Measurements from ENCODE around the gene OOSP4B.

DNA sequence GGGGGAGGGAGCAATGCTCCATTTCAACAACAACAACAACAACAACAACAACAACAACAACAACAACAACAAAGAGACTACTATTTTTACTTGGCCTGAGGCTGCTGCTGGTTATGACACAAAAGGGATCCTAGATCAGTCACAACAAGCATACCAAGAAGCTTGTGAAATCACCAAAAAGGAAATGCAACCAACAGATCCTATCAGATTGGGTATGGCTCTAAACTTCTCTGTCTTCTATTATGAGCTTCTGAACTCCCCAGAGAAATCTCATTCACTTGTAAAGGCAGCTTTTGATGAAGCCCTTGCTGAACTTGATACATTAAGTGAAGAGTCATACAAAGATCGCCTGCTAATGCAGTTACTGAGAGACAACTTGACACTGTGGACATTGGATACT lies 61.0 kb downstream of the OOSP4B start:
- TF ChIP-seq, protein P1, sequence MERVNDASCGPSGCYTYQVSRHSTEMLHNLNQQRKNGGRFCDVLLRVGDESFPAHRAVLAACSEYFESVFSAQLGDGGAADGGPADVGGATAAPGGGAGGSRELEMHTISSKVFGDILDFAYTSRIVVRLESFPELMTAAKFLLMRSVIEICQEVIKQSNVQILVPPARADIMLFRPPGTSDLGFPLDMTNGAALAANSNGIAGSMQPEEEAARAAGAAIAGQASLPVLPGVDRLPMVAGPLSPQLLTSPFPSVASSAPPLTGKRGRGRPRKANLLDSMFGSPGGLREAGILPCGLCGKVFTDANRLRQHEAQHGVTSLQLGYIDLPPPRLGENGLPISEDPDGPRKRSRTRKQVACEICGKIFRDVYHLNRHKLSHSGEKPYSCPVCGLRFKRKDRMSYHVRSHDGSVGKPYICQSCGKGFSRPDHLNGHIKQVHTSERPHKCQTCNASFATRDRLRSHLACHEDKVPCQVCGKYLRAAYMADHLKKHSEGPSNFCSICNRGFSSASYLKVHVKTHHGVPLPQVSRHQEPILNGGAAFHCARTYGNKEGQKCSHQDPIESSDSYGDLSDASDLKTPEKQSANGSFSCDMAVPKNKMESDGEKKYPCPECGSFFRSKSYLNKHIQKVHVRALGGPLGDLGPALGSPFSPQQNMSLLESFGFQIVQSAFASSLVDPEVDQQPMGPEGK (CRISPR knock-in tag; IDR thresholded peaks at IDR 0.05; ENCODE audit: borderline replicate concordance) = no peak
- TF ChIP-seq ZFP30 (CRISPR knock-in tag; IDR thresholded peaks at IDR 0.05) (no peak), CREB5 (CRISPR knock-in tag; IDR thresholded peaks at IDR 0.05; ENCODE audit: low read depth) (no peak), RARB (CRISPR knock-in tag; IDR thresholded peaks at IDR 0.05) (no peak), ARNTL (CRISPR knock-in tag; IDR thresholded peaks at IDR 0.05; ENCODE audit: borderline replicate concordance, low read depth) (no peak), GLIS3 (CRISPR knock-in tag; IDR thresholded peaks at IDR 0.05) (no peak), ESRRG (CRISPR knock-in tag; IDR thresholded peaks at IDR 0.05) (no peak), TCF4 (CRISPR knock-in tag; IDR thresholded peaks at IDR 0.05; ENCODE audit: borderline replicate concordance) (no peak)
- TF ChIP-seq, protein P2, sequence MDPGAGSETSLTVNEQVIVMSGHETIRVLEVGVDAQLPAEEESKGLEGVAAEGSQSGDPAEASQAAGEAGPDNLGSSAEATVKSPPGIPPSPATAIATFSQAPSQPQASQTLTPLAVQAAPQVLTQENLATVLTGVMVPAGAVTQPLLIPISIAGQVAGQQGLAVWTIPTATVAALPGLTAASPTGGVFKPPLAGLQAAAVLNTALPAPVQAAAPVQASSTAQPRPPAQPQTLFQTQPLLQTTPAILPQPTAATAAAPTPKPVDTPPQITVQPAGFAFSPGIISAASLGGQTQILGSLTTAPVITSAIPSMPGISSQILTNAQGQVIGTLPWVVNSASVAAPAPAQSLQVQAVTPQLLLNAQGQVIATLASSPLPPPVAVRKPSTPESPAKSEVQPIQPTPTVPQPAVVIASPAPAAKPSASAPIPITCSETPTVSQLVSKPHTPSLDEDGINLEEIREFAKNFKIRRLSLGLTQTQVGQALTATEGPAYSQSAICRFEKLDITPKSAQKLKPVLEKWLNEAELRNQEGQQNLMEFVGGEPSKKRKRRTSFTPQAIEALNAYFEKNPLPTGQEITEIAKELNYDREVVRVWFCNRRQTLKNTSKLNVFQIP (CRISPR knock-in tag; IDR thresholded peaks at IDR 0.05; ENCODE audit: borderline replicate concordance, low read depth) = no peak
